HG03571 (cell line): ENCODE data around the gene NRG3.
"Not testable (repeated sequence)": the region's sequence is repeated elsewhere in the genome, so short reads cannot be mapped to it uniquely, and the experiment has no call there.

ENCODE experiments used
- ATAC-seq: cut with Tn5 transposase; IDR thresholded peaks from one replicate; pipeline ENCODE4 v1.9.1; 2021; ENCODE audit not compliant: unreplicated experiment

NRG3 gene

GRCh38 chr10:82943142-82943541, 1068.1 kb downstream of the NRG3 start:
- no peak for ATAC-seq

- ATAC-seq: no peak
These were observed 1075.0 kb downstream of the NRG3 start for GRCh38 chr10:82949816-82950575.

GRCh38 chr10:82953331-82953730, 1078.3 kb downstream of the NRG3 start:
- ATAC-seq: no peak

GRCh38 chr10:82953909-82954308, 1078.9 kb downstream of the NRG3 start:
- ATAC-seq: no peak

- ATAC-seq: not testable (repeated sequence)
These were observed 1085.5 kb downstream of the NRG3 start for GRCh38 chr10:82960421-82961060.

GRCh38 chr10:82961864-82962263, 1086.9 kb downstream of the NRG3 start:
- ATAC-seq: no peak

- ATAC-seq: no peak
These were observed 1091.1 kb downstream of the NRG3 start for GRCh38 chr10:82966130-82966529.

GRCh38 chr10:82968533-82968932, 1093.5 kb downstream of the NRG3 start:
- no peak for ATAC-seq

GRCh38 chr10:82969405-82969804, 1094.4 kb downstream of the NRG3 start:
- ATAC-seq: no peak

- no peak for ATAC-seq
These were observed 1105.3 kb downstream of the NRG3 start for GRCh38 chr10:82980321-82980720.

- ATAC-seq: no peak
These were observed 1106.2 kb downstream of the NRG3 start for GRCh38 chr10:82981137-82981723.

GRCh38 chr10:82982110-82982608, 1107.2 kb downstream of the NRG3 start:
- ATAC-seq: no peak

- no peak for ATAC-seq
These were observed 1111.2 kb downstream of the NRG3 start for GRCh38 chr10:82986216-82986615.

- ATAC-seq: not testable (repeated sequence)
These were observed 1131.5 kb downstream of the NRG3 start for GRCh38 chr10:83006479-83006878.

GRCh38 chr10:83007510-83007909, 1132.5 kb downstream of the NRG3 start:
- ATAC-seq: no peak

GRCh38 chr10:83012866-83013265, 1137.9 kb downstream of the NRG3 start:
- ATAC-seq: no peak

- no peak for ATAC-seq
These were observed 1142.3 kb downstream of the NRG3 start for GRCh38 chr10:83017076-83017867.

GRCh38 chr10:83023662-83024061, 1148.7 kb downstream of the NRG3 start:
- no peak for ATAC-seq
